Upper lobe of right lung (tissue), 1 donor: ENCODE data around the gene CFAP251. TPM values are rescaled to one million over a fixed set of nuclear protein-coding genes. Genes with fewer than 3 reads are reported as not detected.

Experiments
- ATAC-seq: fragments of 200-7000 bp; cut with Tn5 transposase; one replicate; pipeline ENCODE4 v1.9.1; 2020; ENCODE audit warnings: mild to moderate bottlenecking, moderate library complexity
- DNase-seq: peaks from one replicate; pipeline ENCODE4 v3.0.0-alpha.2; 2020
- H3K27ac ChIP-seq: fragments of 200-600 bp; one replicate; pipeline ENCODE4 v1.8.0; 2022
- H3K27me3 ChIP-seq: fragments of 200-600 bp; one replicate; pipeline ENCODE4 v1.8.0; 2022; ENCODE audit warnings: mild to moderate bottlenecking
- H3K36me3 ChIP-seq: fragments of 200-600 bp; one replicate; pipeline ENCODE4 v1.8.0; 2022
- H3K4me1 ChIP-seq: fragments of 200-600 bp; one replicate; pipeline ENCODE4 v1.8.0; 2022
- H3K4me3 ChIP-seq: fragments of 200-600 bp; one replicate; pipeline ENCODE4 v1.8.0; 2022; ENCODE audit warnings: mild to moderate bottlenecking
- H3K9me3 ChIP-seq: fragments of 200-600 bp; one replicate; pipeline ENCODE4 v1.8.0; 2022
- CTCF ChIP-seq: fragments of 200-600 bp; IDR thresholded peaks from one replicate; pipeline ENCODE4 v1.8.0; 2022; ENCODE audit warnings: antibody characterized with exemption
- intact Hi-C: fragments of 100-400 bp; cut with DNase I; formaldehyde crosslinking; loops from one replicate; pipeline ENCODE4 v1.11.0; 2022
- total RNA-seq: library from RNA; stranded (reverse); fragmentation: NEBNext Ultra II Directional; extraction: Animal tissue kit (Norgen Biotek cat#: 25700); gene quantifications from one replicate; pipeline ENCODE4 v1.2.1, GENCODE V29; 2021
- donor health status: DM: no; HTN: yes; CAD: no; lungs with severe emphysema.

CFAP251 gene
- total RNA-seq, 1 donor from 2014 or later: 2.5 TPM

- TF ChIP-seq CTCF: no peak
- Histone ChIP-seq H3K27ac (no peak overlapping the region), H3K9me3 (no peaks in the 10 kb centered on the region), H3K27me3 (no peaks in the 10 kb centered on the region), H3K36me3 (peaks cover 13% of the 10 kb centered on the region), H3K4me3 (no peak overlapping the region), H3K4me1 (peaks cover 3% of the 10 kb centered on the region)
- intact Hi-C loops: no loop called here
- no peak for ATAC-seq
- no peak for DNase-seq
Measured at GRCh38 chr12:122043476-122043875, 125.1 kb downstream of the CFAP251 start.

- intact Hi-C loops: no loop called here
- TF ChIP-seq CTCF: no peak
- no peaks in the 10 kb centered on the region for H3K27me3 ChIP-seq
- peaks cover 3% of the 10 kb centered on the region for H3K4me1 ChIP-seq
- DNase-seq: no peak
- H3K27ac ChIP-seq: no peak overlapping the region
- no peak overlapping the region for H3K4me3 ChIP-seq
- no peak for ATAC-seq
- H3K9me3 ChIP-seq: no peaks in the 10 kb centered on the region
- H3K36me3 ChIP-seq: peaks cover 13% of the 10 kb centered on the region
Measured at GRCh38 chr12:122045262-122045661, 126.9 kb downstream of the CFAP251 start.

GRCh38 chr12:122046145-122046544, 127.8 kb downstream of the CFAP251 start:
- Histone ChIP-seq H3K36me3 (peaks cover 13% of the 10 kb centered on the region), H3K9me3 (no peaks in the 10 kb centered on the region), H3K4me3 (no peak overlapping the region), H3K27ac (no peak overlapping the region), H3K4me1 (peaks cover 4% of the 10 kb centered on the region), H3K27me3 (no peaks in the 10 kb centered on the region)
- no peak for DNase-seq
- ATAC-seq: peak; percentile 22
- intact Hi-C loops: no loop called here
- no peak for TF ChIP-seq CTCF

GRCh38 chr12:122048151-122048550, 129.8 kb downstream of the CFAP251 start:
- Histone ChIP-seq H3K4me3 (no peak overlapping the region), H3K36me3 (peaks cover 13% of the 10 kb centered on the region), H3K9me3 (no peaks in the 10 kb centered on the region), H3K4me1 (peaks cover 14% of the 10 kb centered on the region), H3K27me3 (no peaks in the 10 kb centered on the region), H3K27ac (no peak overlapping the region)
- ATAC-seq (peak; percentile 20), DNase-seq (no peak)
- intact Hi-C loops: no loop called here
- TF ChIP-seq CTCF: no peak

GRCh38 chr12:122049827-122050226, 131.4 kb downstream of the CFAP251 start:
- intact Hi-C loops: no loop called here
- no peak for ATAC-seq

More at GRCh38 chr12:122049827-122050226, 131.4 kb downstream of the CFAP251 start:
- Histone ChIP-seq H3K36me3 (peaks cover 1% of the 10 kb centered on the region), H3K4me1 (peaks cover 18% of the 10 kb centered on the region), H3K27me3 (no peaks in the 10 kb centered on the region), H3K9me3 (no peaks in the 10 kb centered on the region), H3K4me3 (no peak overlapping the region), H3K27ac (no peak overlapping the region)
- TF ChIP-seq CTCF: no peak
- DNase-seq: no peak
